ENCODE measurements around the gene SH3BGRL.

- TF ChIP-seq CTCF (conservative IDR thresholded peaks at IDR 0.05; ENCODE audit: low read depth, low read length) (peak; percentile 59), EZH2 (IDR thresholded peaks at IDR 0.05; ENCODE audit: low read length, unreplicated experiment) (no peak)
These were observed 27.6 kb upstream of the SH3BGRL start for GRCh38 chrX:81174286-81174685.
